ENCODE results near the gene MAP7D2. TPM values are rescaled to one million over a fixed set of nuclear protein-coding genes. Genes with fewer than 3 reads are reported as not detected.

The MAP7D2 gene
- total RNA-seq, 1 donor = 0.36 TPM

- H4K20me1 ChIP-seq (ENCODE audit: insufficient read depth, low read length) = no peaks in the 10 kb centered on the region
- DNase-seq (ENCODE audit: insufficient read length, low spot score, missing footprints) = no peak
- H3K9me3 ChIP-seq (ENCODE audit: low read depth, low read length) = no peaks in the 10 kb centered on the region
- no peaks in the 10 kb centered on the region for H3K36me3 ChIP-seq (ENCODE audit: insufficient read depth, low read length)
- H3K27me3 ChIP-seq (ENCODE audit: insufficient read depth, low read length) = no peaks in the 10 kb centered on the region
- no peak overlapping the region for H3K4me2 ChIP-seq (ENCODE audit: insufficient read depth, low read length)
- H3K4me3 ChIP-seq (ENCODE audit: insufficient read depth, low read length) = no peak overlapping the region
- TF ChIP-seq CTCF (IDR thresholded peaks at IDR 0.05; ENCODE audit: extremely low read depth, low read depth, low read length) = no peak
- no peak overlapping the region for H3K27ac ChIP-seq (ENCODE audit: low read depth, low read length)
- H3K79me2 ChIP-seq (ENCODE audit: insufficient read depth, low read length) = peaks cover 40% of the 10 kb centered on the region
- H2AFZ ChIP-seq (ENCODE audit: low read length) = no peak overlapping the region
- peaks cover 3% of the 10 kb centered on the region for H3K4me1 ChIP-seq (ENCODE audit: insufficient read depth, low read length)
Measured at GRCh38 chrX:19986531-19986930, 130.2 kb downstream of the MAP7D2 start.

GRCh38 chrX:19981947-19982346 lies 134.8 kb downstream of the MAP7D2 start:
- H3K4me3 ChIP-seq (ENCODE audit: insufficient read depth, low read length) = no peak overlapping the region
- no peak for DNase-seq (ENCODE audit: insufficient read length, low spot score, missing footprints)

GRCh38 chrX:19975845-19976244 lies 140.9 kb downstream of the MAP7D2 start:
- Histone ChIP-seq H2AFZ (ENCODE audit: low read length) (no peak overlapping the region), H3K4me2 (ENCODE audit: insufficient read depth, low read length) (no peak overlapping the region), H3K4me3 (ENCODE audit: insufficient read depth, low read length) (no peak overlapping the region), H3K36me3 (ENCODE audit: insufficient read depth, low read length) (no peaks in the 10 kb centered on the region), H3K79me2 (ENCODE audit: insufficient read depth, low read length) (peaks cover 27% of the 10 kb centered on the region), H3K4me1 (ENCODE audit: insufficient read depth, low read length) (no peaks in the 10 kb centered on the region), H3K27ac (ENCODE audit: low read depth, low read length) (no peak overlapping the region), H3K27me3 (ENCODE audit: insufficient read depth, low read length) (no peaks in the 10 kb centered on the region), H4K20me1 (ENCODE audit: insufficient read depth, low read length) (peaks cover 9% of the 10 kb centered on the region), H3K9me3 (ENCODE audit: low read depth, low read length) (peaks cover 3% of the 10 kb centered on the region)
- no peak for DNase-seq (ENCODE audit: insufficient read length, low spot score, missing footprints)
- TF ChIP-seq CTCF (IDR thresholded peaks at IDR 0.05; ENCODE audit: extremely low read depth, low read depth, low read length) = no peak

More at GRCh38 chrX:19981947-19982346, 134.8 kb downstream of the MAP7D2 start:
- no peak for TF ChIP-seq CTCF (IDR thresholded peaks at IDR 0.05; ENCODE audit: extremely low read depth, low read depth, low read length)
- no peaks in the 10 kb centered on the region for H3K27me3 ChIP-seq (ENCODE audit: insufficient read depth, low read length)
- H3K79me2 ChIP-seq (ENCODE audit: insufficient read depth, low read length) = peaks cover 22% of the 10 kb centered on the region
- no peaks in the 10 kb centered on the region for H4K20me1 ChIP-seq (ENCODE audit: insufficient read depth, low read length)
- no peaks in the 10 kb centered on the region for H3K4me1 ChIP-seq (ENCODE audit: insufficient read depth, low read length)
- H3K9me3 ChIP-seq (ENCODE audit: low read depth, low read length) = peaks cover 3% of the 10 kb centered on the region
- H3K4me2 ChIP-seq (ENCODE audit: insufficient read depth, low read length) = no peak overlapping the region
- H3K27ac ChIP-seq (ENCODE audit: low read depth, low read length) = no peak overlapping the region
- no peaks in the 10 kb centered on the region for H3K36me3 ChIP-seq (ENCODE audit: insufficient read depth, low read length)
- no peak overlapping the region for H2AFZ ChIP-seq (ENCODE audit: low read length)

GRCh38 chrX:19972984-19973383 lies 143.7 kb downstream of the MAP7D2 start:
- TF ChIP-seq CTCF (IDR thresholded peaks at IDR 0.05; ENCODE audit: extremely low read depth, low read depth, low read length) = no peak
- Histone ChIP-seq H4K20me1 (ENCODE audit: insufficient read depth, low read length) (peaks cover 9% of the 10 kb centered on the region), H2AFZ (ENCODE audit: low read length) (no peak overlapping the region), H3K27me3 (ENCODE audit: insufficient read depth, low read length) (no peaks in the 10 kb centered on the region), H3K79me2 (ENCODE audit: insufficient read depth, low read length) (peaks cover 22% of the 10 kb centered on the region), H3K4me2 (ENCODE audit: insufficient read depth, low read length) (no peak overlapping the region), H3K4me1 (ENCODE audit: insufficient read depth, low read length) (no peaks in the 10 kb centered on the region), H3K27ac (ENCODE audit: low read depth, low read length) (no peak overlapping the region), H3K4me3 (ENCODE audit: insufficient read depth, low read length) (no peak overlapping the region), H3K9me3 (ENCODE audit: low read depth, low read length) (no peaks in the 10 kb centered on the region), H3K36me3 (ENCODE audit: insufficient read depth, low read length) (no peaks in the 10 kb centered on the region)
- DNase-seq (ENCODE audit: insufficient read length, low spot score, missing footprints) = no peak

Measured in osteoblast (primary cell).